22Rv1 (cell line): ENCODE measurements around the gene CIRBP.
"Not testable (repeated sequence)": the region's sequence is repeated elsewhere in the genome, so short reads cannot be mapped to it uniquely, and the experiment has no call there.

Source experiments
- H3K27ac ChIP-seq: fragments of 450-650 bp; 2 replicates; pipeline ENCODE4 v1.5.1; 2017
- ZFX ChIP-seq: fragments of 450-650 bp; IDR thresholded peaks from 2 replicates; pipeline ENCODE4 v1.6.1; 2017; ENCODE audit warnings: antibody characterized with exemption, borderline replicate concordance
- TF ChIP-seq, protein P1 (sequence below): fragments of 450-650 bp; IDR thresholded peaks from 2 replicates; pipeline ENCODE4 v1.5.1; 2017; ENCODE audit warnings: mild to moderate bottlenecking

Gene CIRBP

DNA sequence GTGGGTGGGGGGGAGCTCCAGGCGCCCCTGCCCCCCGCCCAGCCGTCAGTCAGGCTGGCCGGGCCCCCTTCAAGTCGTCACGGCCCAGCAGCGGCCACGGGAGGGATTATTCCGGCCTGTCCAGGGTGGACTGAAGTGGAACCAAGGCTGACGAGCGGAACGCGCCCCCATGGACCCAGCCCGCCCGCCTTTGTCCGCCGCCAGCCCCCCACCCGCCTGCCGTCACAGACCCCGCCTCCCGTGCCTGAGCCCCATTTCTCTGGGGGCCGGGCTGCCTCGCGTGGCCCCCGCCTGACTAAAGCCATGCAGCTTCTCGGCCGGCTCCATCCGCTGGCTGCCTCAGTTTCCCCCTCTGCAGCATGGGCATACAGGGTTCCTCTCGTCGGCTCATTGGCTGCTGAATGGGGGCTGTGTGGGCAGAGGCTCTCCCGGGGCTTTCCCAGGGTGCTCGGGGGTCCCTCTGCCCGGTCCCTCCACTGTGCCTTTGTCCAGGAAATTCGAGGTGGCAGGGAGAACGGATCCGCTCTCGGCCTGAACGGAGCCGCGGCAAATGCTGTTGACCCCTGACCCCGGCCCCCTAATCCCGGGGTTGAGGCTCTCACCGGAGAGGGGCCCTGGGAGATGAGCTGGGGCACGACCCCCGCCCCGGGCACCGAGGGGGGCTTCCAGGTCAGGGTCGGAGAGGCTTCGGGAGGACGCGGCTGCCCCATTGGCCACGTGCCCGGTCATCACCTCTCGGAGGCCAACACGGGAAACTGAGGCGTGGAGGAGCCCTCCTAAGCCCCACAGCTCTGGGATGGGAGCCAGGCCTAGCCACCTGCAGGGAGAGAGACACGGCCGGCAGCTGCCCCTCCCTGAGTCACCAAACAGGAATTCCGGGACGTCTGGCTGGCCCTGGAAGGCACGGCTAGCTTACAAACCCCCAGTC, 43.9 kb downstream of the CIRBP start:
- TF ChIP-seq, protein P1, sequence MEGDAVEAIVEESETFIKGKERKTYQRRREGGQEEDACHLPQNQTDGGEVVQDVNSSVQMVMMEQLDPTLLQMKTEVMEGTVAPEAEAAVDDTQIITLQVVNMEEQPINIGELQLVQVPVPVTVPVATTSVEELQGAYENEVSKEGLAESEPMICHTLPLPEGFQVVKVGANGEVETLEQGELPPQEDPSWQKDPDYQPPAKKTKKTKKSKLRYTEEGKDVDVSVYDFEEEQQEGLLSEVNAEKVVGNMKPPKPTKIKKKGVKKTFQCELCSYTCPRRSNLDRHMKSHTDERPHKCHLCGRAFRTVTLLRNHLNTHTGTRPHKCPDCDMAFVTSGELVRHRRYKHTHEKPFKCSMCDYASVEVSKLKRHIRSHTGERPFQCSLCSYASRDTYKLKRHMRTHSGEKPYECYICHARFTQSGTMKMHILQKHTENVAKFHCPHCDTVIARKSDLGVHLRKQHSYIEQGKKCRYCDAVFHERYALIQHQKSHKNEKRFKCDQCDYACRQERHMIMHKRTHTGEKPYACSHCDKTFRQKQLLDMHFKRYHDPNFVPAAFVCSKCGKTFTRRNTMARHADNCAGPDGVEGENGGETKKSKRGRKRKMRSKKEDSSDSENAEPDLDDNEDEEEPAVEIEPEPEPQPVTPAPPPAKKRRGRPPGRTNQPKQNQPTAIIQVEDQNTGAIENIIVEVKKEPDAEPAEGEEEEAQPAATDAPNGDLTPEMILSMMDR: no peak
- no peak for TF ChIP-seq ZFX
- no peak overlapping the region for H3K27ac ChIP-seq

DNA sequence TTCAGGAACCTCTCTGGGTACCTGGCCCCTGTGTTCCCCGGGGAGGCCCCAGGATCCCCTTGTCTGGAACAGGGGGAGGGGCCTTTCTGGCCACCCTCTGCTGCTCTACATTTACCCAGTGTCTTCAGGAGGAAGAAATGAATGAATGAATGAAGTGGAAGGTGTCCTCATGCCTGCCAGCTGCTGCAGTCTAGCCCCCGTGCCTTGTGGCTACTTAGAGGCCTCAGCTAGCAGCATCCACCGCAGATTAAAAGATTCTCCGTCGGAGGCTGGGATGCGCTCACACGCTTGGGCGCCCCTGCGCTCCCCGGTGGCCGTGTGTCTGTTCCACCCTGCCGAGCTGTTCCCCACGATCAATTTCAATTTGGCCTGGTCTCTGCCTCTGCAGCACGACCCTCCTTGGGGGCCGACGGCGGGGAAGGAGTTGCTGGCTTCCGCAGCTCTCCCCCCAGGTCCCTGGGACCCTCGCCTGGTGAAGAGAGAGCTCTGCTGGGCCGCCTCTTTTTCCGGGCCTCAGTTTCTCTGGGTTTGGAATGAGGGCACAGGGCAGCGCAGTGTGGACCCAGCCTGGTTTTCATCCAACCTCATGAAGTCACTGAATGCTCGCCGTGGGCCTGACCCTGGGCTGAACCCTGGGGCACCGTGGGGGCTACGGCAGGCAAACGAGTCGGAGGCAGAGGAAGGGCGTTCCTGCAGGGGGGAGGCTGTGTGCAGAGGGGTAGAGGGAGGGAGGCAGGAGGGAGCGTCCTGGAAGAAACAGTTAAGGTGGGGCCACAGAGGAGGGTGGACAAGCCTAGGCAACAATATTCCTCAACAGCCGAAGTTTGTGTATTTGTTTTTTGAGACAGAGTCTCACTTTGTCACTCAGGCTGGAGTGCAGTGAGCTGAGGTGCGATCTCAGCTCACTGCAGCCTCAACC, 44.8 kb downstream of the CIRBP start:
- H3K27ac ChIP-seq: no peak overlapping the region
- TF ChIP-seq ZFX: no peak
- TF ChIP-seq, protein P1: no peak

DNA sequence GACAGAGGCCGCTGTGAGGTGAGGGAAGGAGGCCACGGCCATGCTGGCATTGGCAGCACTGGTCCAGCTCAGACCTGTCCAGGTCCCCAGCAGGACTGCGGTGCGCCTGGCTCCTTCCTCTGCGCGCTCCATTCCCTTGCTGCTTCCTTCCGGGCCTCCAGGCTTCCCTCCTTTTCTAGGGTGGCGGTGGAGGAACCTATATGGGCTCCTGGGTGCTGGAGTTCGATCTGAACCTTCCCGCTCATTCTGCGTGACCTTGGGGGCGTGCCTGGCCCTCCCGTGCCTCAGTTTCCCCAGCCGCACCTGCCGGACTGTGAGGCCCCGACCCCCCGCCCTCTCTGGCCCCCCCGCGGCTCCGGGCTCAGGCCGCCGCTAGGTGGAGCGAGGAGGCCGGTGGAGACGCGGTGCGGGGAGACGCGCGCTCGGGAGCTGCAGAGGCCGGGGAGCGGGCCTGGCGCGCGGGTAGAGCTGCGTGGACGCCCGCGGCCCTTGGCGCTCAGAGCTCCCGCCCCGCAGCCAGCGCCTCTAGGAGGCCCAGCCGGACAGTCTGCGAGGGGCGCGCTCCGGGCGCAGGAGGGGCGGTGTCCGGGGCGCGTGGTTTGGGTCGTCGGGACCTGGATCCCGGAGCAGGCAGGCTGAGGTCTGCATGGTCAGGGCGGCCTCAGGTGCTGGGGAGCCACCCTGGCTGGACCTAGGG, 46.5 kb downstream of the CIRBP start:
- TF ChIP-seq, protein P1: peak; percentile 95
- no peak for TF ChIP-seq ZFX
- no peak overlapping the region for H3K27ac ChIP-seq

DNA sequence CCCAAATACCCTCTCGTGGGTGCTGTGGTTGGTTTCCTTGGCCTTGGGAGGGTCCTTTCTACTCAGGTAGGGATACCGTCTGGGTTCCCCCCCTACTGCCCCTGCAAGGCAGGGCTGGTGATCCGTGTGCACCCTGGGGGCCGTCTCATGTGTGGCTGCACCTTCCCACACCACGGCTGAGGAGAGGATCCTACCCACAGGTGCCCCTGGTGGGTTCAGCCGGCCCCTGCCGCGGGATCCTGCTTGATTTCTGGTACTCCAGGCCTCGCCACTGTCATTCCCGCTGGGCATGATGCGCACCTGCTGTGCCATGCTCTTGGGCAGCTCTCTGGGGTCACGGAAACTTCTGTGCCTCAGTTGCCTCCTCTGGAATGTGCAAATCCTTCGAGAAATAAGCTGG, 47.3 kb downstream of the CIRBP start:
- no peak overlapping the region for H3K27ac ChIP-seq
- TF ChIP-seq, protein P1: no peak
- TF ChIP-seq ZFX: no peak

DNA sequence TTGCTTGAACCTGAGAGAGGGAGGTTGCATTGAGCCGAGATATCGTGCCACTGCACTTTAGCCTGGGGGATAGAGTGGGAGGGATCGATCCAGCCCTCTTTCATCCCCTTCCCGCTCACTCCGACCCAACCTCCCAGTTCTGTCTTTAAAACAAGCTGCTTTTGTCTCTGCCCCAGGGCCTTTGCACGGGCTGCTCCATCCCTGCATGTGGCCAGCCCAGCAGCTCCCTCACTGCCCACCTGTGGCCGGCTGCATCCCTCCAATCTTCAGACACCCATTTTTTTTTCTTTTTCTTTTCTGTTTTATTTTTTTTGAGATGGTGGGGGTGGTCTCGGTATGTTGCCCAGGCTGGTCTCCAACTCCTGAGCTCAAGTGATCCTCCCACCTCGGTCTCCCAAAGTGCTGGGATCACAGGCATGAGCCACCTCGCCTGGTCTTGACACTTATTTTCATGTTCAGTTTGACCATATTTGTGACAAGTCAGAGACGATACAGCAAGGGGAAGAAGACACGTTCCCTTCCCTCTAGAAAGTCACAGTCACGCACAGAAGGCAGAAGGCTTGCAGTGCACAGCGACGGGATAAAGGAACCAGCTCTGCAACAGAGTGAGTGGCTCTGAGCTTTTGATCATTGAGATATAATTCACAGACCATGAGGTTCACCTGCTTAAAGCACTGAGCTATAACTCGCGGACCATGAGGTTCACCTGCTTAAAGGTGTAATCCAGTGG, 48.3 kb downstream of the CIRBP start:
- H3K27ac ChIP-seq: no peak overlapping the region
- no peak for TF ChIP-seq ZFX
- TF ChIP-seq, protein P1: no peak

DNA sequence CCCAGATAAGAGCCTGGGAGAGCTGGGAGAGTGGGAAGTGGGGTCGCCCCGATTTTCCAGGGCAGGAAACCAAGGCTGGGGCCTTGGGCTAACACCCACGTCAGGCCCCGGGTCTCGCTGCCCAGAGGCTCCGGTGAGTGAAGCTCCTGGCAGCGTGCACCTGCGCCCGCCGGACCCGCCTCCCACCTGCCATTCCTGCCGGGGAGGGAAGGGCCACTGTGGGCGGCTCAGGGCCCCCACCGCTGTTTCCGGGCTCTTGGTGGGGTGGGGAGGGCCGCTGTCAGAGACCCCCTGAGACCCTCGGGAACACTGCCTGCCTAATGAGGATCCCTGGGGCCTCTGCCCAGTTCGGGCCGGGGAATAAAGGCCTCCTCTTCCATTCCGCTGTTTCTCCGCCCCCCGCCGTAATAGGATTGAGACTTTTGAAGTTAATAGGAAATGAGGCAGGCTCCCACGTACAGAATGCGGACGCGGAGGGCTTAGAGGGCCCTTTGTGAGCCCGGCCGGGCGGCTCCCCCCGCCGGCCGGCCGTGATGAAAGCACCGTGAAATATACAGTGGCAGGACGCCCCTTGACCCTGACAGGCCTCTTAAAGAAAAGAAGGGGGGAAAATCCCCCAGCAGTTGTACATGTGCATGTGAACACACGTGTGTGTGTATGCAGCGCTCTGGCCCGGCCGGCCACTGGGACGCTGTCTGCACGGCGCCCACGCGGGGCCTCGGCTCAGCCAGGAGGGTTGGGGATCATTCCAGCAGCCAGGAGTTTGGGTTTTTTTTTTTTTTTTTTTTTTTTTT, 49.7 kb downstream of the CIRBP start:
- no peak overlapping the region for H3K27ac ChIP-seq
- TF ChIP-seq ZFX: no peak
- TF ChIP-seq, protein P1: no peak

DNA sequence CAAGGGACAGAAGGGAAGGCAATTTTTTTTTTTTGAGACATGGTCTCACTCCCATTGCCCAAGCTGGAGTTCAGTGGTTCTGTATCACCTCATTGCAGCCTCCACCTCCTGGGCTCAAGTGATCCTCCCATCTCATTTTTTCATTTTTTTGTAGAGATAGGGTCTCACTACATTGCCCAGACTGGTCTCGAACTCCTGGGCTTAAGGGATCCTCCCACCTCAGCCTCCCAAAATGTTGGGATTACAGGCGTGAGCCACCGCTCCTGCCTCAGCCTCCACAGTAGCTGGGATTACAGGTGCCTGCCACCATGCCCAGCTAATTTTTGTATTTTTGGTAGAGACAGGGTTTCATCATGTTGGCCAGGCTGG, 51.1 kb downstream of the CIRBP start:
- H3K27ac ChIP-seq: not testable (repeated sequence)
